ENCODE data around the gene CERS1. TPM values are rescaled to one million over a fixed set of nuclear protein-coding genes. Genes with fewer than 3 reads are reported as not detected.

Gene CERS1
- total RNA-seq, 1 donor from 2014 or later = not detected

DNA sequence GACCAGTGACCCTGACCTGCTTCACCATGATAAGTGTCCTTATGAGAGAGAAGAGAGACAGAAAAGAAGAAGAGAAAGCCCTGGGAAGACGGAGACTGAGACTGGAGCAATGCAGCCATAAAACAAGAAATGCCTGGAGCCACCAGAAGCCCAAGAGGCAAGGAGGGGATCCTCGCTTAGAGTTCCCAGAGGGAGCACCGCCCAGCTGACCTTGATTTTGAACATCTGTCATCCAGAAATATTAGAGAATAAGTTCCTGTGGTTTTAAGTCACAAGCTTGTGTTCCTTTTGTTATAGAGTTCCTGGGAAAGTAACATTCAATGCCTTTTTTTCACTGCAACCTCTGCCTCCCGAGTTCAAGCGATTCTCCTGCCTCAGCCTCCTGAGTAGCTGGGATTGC lies 20.2 kb downstream of the CERS1 start:
- intact Hi-C loops (cut with DNase I) = no loop called here
- Histone ChIP-seq H3K27ac (no peak overlapping the region), H3K36me3 (no peaks in the 10 kb centered on the region), H3K4me1 (no peaks in the 10 kb centered on the region), H3K27me3 (ENCODE audit: low read depth) (no peaks in the 10 kb centered on the region), H3K4me3 (no peak overlapping the region), H3K9me3 (no peaks in the 10 kb centered on the region)
- TF ChIP-seq, protein P1, sequence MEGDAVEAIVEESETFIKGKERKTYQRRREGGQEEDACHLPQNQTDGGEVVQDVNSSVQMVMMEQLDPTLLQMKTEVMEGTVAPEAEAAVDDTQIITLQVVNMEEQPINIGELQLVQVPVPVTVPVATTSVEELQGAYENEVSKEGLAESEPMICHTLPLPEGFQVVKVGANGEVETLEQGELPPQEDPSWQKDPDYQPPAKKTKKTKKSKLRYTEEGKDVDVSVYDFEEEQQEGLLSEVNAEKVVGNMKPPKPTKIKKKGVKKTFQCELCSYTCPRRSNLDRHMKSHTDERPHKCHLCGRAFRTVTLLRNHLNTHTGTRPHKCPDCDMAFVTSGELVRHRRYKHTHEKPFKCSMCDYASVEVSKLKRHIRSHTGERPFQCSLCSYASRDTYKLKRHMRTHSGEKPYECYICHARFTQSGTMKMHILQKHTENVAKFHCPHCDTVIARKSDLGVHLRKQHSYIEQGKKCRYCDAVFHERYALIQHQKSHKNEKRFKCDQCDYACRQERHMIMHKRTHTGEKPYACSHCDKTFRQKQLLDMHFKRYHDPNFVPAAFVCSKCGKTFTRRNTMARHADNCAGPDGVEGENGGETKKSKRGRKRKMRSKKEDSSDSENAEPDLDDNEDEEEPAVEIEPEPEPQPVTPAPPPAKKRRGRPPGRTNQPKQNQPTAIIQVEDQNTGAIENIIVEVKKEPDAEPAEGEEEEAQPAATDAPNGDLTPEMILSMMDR (IDR thresholded peaks at IDR 0.05) = no peak
- DNase-seq (no peak), ATAC-seq (no peak)

DNA sequence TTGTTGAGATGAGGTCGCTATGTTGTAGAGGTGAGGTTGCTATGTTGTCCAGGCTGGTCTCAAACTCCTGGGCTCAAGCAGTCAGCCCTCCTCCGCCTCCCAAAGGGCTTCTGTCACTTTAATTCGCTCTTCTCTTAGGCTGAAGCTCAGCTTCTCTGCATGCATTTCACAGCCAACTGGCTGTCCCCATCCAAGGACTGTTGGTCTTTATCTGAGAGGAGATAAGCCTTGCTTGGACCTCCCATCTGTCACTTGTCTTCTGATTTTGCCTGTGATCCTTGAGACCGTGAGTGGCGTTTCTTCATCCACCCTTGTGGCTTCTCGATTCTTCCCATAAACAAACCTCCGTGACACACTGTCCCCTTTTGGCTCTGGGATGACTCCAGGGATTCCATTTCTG lies 24.4 kb downstream of the CERS1 start:
- no peaks in the 10 kb centered on the region for H3K9me3 ChIP-seq
- H3K27me3 ChIP-seq (ENCODE audit: low read depth) = peaks cover 8% of the 10 kb centered on the region
- H3K4me1 ChIP-seq = peaks cover 11% of the 10 kb centered on the region
- no peak overlapping the region for H3K4me3 ChIP-seq
- DNase-seq = no peak
- intact Hi-C loops (cut with DNase I) = no loop called here
- no peak for ATAC-seq
- TF ChIP-seq, protein P1 (IDR thresholded peaks at IDR 0.05) = no peak
- H3K36me3 ChIP-seq = peaks cover 20% of the 10 kb centered on the region
- no peak overlapping the region for H3K27ac ChIP-seq

DNA sequence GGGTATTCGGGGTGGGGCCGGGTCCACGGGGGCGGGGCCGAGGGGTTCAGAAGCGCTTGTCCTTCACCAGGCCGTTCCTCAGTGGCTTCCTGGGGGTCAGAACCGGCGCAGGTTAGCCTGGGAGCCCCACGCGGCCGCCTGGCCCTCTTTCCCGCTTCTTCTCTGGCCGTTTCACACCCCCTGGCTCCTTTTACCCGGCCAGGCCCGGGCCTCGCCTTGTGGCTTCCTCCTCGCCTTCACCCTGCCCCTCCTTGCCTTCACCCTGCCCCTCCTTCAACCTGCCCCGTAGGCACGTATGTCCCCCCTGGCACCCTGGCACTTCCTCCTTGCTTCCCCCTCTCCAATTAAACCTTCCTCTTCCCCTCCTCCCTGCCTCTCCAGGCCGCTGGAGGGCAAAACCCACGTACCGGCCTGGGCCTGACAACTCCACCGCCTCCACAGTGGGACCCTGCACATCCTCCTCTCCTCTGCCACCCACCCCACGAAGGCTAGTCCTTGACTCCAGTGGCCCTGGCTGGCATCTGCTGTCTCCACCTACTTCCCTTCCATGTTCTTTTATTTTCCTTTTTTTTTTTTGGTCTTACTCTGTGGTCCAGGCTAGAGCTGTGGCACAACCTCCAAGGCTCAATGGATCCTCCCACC lies 25.3 kb downstream of the CERS1 start:
- DNase-seq (peak; percentile 44), ATAC-seq (peak; percentile 4 to 5)
- H3K9me3 ChIP-seq = no peaks in the 10 kb centered on the region
- no peak overlapping the region for H3K4me3 ChIP-seq
- intact Hi-C loops (cut with DNase I) = no loop called here
- peaks cover 8% of the 10 kb centered on the region for H3K27me3 ChIP-seq (ENCODE audit: low read depth)
- TF ChIP-seq, protein P1 (IDR thresholded peaks at IDR 0.05) = no peak
- H3K36me3 ChIP-seq = peaks cover 29% of the 10 kb centered on the region
- H3K4me1 ChIP-seq = peaks cover 11% of the 10 kb centered on the region
- no peak overlapping the region for H3K27ac ChIP-seq

DNA sequence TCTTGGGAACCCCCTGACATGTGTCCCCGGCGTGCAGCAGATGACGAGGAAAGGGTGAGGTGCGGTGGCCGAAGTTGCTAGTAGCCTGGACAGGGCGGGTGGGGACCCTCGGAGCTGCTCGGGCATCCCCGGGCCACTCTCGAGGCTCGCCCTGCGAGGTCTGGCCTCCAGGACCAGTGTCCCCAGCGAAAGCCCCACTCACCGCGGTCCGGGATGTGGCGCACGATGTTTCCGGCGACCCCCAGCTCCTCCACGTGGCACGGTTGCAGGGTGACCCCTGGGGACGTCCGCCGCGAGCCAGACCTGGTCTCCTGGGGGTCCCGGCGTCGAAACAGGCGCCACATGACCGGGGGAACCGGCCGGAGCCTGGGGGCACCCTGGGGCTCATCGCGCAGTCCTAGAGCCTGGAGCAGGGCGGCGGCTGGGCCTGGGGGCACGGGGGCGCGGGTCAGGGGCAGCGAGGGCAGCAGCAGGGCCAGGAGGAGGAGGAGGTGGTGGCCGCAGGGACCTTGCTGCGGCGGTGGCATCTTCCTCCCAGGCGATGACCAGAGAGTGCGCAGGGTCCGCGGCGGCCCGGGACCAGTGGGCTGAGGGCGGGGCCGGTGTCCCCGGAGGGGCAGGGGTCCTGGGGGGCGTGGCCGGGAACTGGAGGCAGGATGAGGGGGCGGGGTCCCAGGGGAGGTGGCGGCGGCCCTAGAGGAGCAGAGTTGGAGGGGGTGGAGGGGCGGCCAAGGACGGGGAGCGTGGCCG lies 26.0 kb downstream of the CERS1 start:
- ATAC-seq = peak in 1 of 2 donors; percentile 5

DNA sequence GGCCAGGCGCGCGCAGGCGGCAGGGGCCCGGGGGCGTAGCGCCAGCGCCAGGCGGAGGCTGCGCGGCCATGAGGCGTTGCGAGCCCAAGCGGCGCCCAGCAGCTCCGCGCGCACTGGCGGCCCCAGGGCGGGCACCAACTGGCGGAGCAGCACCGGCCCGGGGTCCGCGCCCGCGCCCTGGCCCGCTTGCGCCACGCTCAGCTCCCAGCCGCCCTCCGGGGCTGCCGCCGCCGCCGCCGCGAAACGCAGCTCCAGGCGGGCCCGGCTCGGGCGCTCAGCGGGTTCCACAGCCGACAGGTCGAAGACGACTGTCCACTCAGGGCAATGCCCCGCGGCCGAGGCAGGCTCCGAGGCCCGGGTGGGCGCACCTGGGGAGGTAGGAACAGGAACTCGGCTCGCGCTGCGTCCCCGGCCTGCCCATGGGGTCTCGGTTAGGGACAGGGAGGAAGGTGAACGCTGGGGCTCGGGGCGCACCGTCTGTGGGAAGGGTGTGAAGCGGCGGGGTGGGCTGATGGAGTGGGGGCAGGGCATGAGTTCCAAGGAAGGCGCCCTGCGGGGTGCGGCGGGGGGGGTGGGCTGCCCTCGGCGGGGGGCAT lies 26.8 kb downstream of the CERS1 start:
- ATAC-seq (no peak), DNase-seq (no peak)
- no peak overlapping the region for H3K4me3 ChIP-seq
- peaks cover 44% of the 10 kb centered on the region for H3K36me3 ChIP-seq
- peaks cover 8% of the 10 kb centered on the region for H3K27me3 ChIP-seq (ENCODE audit: low read depth)
- intact Hi-C loops (cut with DNase I) = no loop called here
- peaks cover 11% of the 10 kb centered on the region for H3K4me1 ChIP-seq
- TF ChIP-seq, protein P1 (IDR thresholded peaks at IDR 0.05) = no peak
- H3K27ac ChIP-seq = no peak overlapping the region
- no peaks in the 10 kb centered on the region for H3K9me3 ChIP-seq

More for the DNA sequence above, 26.0 kb downstream of the CERS1 start:
- DNase-seq = peak; percentile 44
- TF ChIP-seq, protein P1 (IDR thresholded peaks at IDR 0.05) = no peak
- Histone ChIP-seq H3K9me3 (no peaks in the 10 kb centered on the region), H3K4me3 (no peak overlapping the region), H3K4me1 (peaks cover 11% of the 10 kb centered on the region), H3K36me3 (peaks cover 36% of the 10 kb centered on the region), H3K27me3 (ENCODE audit: low read depth) (peaks cover 8% of the 10 kb centered on the region), H3K27ac (no peak overlapping the region)
- intact Hi-C loops (cut with DNase I) = no loop called here
